HepG2 (cell line): ENCODE measurements around the gene VPS25. TPM values are rescaled to one million over a fixed set of nuclear protein-coding genes. Genes with fewer than 3 reads are reported as not detected.
A peak's percentile ranks its signal among the peaks of the same experiment; 100 is the strongest.

Experiments
- ARID2 ChIP-seq: sonication (generic); formaldehyde crosslinking; IDR thresholded peaks from 2 replicates; pipeline ENCODE4 v1.8.1; 2022; ENCODE audit warnings: mild to moderate bottlenecking, missing genetic modification reagents, borderline replicate concordance
- BORCS8-MEF2B ChIP-seq: sonication (generic); formaldehyde crosslinking; IDR thresholded peaks from 2 replicates; pipeline ENCODE4 v1.8.0; 2022; ENCODE audit warnings: mild to moderate bottlenecking, missing genetic modification reagents
- DMAP1 ChIP-seq: IDR thresholded peaks from 2 replicates; pipeline ENCODE4 v1.6.1; 2016
- FOXJ3 ChIP-seq: sonication (generic); formaldehyde crosslinking; IDR thresholded peaks from 2 replicates; pipeline ENCODE4 v1.4.0; 2020; ENCODE audit warnings: missing genetic modification reagents, mild to moderate bottlenecking, borderline replicate concordance
- FOXP1 ChIP-seq, 2 experiments: fragments of 450-650 bp in 1 of 2; IDR thresholded peaks; 2 replicates each; pipeline ENCODE4 v1.6.1; 2017 to 2018; ENCODE audit warnings: antibody characterized with exemption in 1 of 2
- HOXA3 ChIP-seq: sonication (generic); formaldehyde crosslinking; IDR thresholded peaks from 2 replicates; pipeline ENCODE4 v1.5.0; 2020; ENCODE audit warnings: missing genetic modification reagents
- NR2F2 ChIP-seq: IDR thresholded peaks from 2 replicates; pipeline ENCODE4 v1.6.1; 2012; ENCODE audit warnings: low read depth, inconsistent platforms, borderline replicate concordance
- POLR2A ChIP-seq, 2 experiments: IDR thresholded peaks; 2 replicates each; pipeline ENCODE4 v1.6.1; 2011; ENCODE audit warnings: low read depth in 2 of 2, low read length in 2 of 2, mild to moderate bottlenecking in 1 of 2, moderate library complexity in 1 of 2; ENCODE audit not compliant: insufficient read depth in 1 of 2
- POLR2G ChIP-seq: fragments of 200-400 bp; formaldehyde crosslinking; IDR thresholded peaks from 2 replicates; pipeline ENCODE4 v1.6.1; 2018; ENCODE audit warnings: mild to moderate bottlenecking, low read depth, low read length, moderate library complexity
- RBFOX2 ChIP-seq: fragments of 200-400 bp; formaldehyde crosslinking; IDR thresholded peaks from 2 replicates; pipeline ENCODE4 v1.6.1; 2017; ENCODE audit warnings: low read depth, mild to moderate bottlenecking, low read length
- SIN3A ChIP-seq: IDR thresholded peaks from 2 replicates; pipeline ENCODE4 v1.6.1; 2011; ENCODE audit warnings: low read depth, mild to moderate bottlenecking, control low read depth, low read length, borderline replicate concordance
- SNAI1 ChIP-seq: sonication (generic); formaldehyde crosslinking; IDR thresholded peaks from 2 replicates; pipeline ENCODE4 v1.5.0; 2020; ENCODE audit warnings: mild to moderate bottlenecking, missing genetic modification reagents, borderline replicate concordance
- ZC3H4 ChIP-seq: sonication (generic); formaldehyde crosslinking; IDR thresholded peaks from 2 replicates; pipeline ENCODE4 v1.4.0; 2020; ENCODE audit warnings: missing genetic modification reagents, borderline replicate concordance
- ZNF382 ChIP-seq: sonication (generic); formaldehyde crosslinking; IDR thresholded peaks from 2 replicates; pipeline ENCODE4 v1.5.0; 2020; ENCODE audit warnings: missing genetic modification reagents, mild to moderate bottlenecking, borderline replicate concordance
- ZNF44 ChIP-seq: sonication (generic); formaldehyde crosslinking; IDR thresholded peaks from 2 replicates; pipeline ENCODE4 v1.5.1; 2020; ENCODE audit warnings: mild to moderate bottlenecking, missing genetic modification reagents
- ZNF484 ChIP-seq: sonication (generic); formaldehyde crosslinking; IDR thresholded peaks from 2 replicates; pipeline ENCODE4 v1.5.1; 2020; ENCODE audit warnings: mild to moderate bottlenecking, low read depth, missing genetic modification reagents, borderline replicate concordance
- ZNF530 ChIP-seq: sonication (generic); formaldehyde crosslinking; IDR thresholded peaks from 2 replicates; pipeline ENCODE4 v1.5.0; 2020; ENCODE audit warnings: low read depth, mild to moderate bottlenecking, missing genetic modification reagents
- polyA plus RNA-seq, 8 experiments: library from polyadenylated mRNA; depleted of rRNA in 3 of 8; stranded (reverse) in 7 of 8; unstranded in 1 of 8; fragments of >200 nt; fragmentation: Illumina TruSeq in 4 of 8; extraction: Trizol in 4 of 8; gene quantifications; 2 replicates each; pipeline versions ENCODE4 v1.2.1 to v1.2.3, GENCODE V29; 2011 to 2016; ENCODE audit warnings: low read depth in 4 of 8, missing spikeins in 1 of 8, mixed read lengths in 1 of 8; ENCODE audit not compliant: insufficient read depth in 1 of 8
- total RNA-seq, 5 experiments: library from RNA; depleted of rRNA; stranded (reverse); fragments of >200 nt; fragmentation: Illumina TruSeq; extraction: Trizol; gene quantifications; 2 replicates each; pipeline ENCODE4 v1.2.3, GENCODE V29; 2016; ENCODE audit warnings: low read depth in 1 of 5
- TF ChIP-seq, protein P1 (sequence below): IDR thresholded peaks from 2 replicates; pipeline ENCODE4 v1.6.1; 2016; ENCODE audit warnings: low read depth
- TF ChIP-seq, protein P2 (sequence below): sonication (generic); formaldehyde crosslinking; IDR thresholded peaks from 2 replicates; pipeline ENCODE4 v1.4.0; 2020; ENCODE audit warnings: missing genetic modification reagents
- TF ChIP-seq, protein P3 (sequence below): sonication (generic); formaldehyde crosslinking; IDR thresholded peaks from 2 replicates; pipeline ENCODE4 v1.4.0; 2020; ENCODE audit warnings: missing genetic modification reagents, low read depth, mild to moderate bottlenecking, borderline replicate concordance
- TF ChIP-seq, protein P4 (sequence below): IDR thresholded peaks from 2 replicates; pipeline ENCODE4 v1.6.1; 2018; ENCODE audit warnings: missing genetic modification reagents
- TF ChIP-seq, protein P5 (sequence below), 2 experiments: sonication (generic) in 1 of 2; formaldehyde crosslinking in 1 of 2; IDR thresholded peaks; 2 replicates each; pipeline versions ENCODE4 v1.4.0 to v1.6.1; 2018 to 2020; ENCODE audit warnings: missing genetic modification reagents in 2 of 2, borderline replicate concordance in 1 of 2, low read depth in 1 of 2, mild to moderate bottlenecking in 1 of 2, missing biosample characterization in 1 of 2

The VPS25 gene
- total and polyA plus RNA-seq, 2 of the 13 experiments (the other 11 are each of a cell fraction or from before 2014, with no cell fraction given), result 161 to 249 TPM

DNA sequence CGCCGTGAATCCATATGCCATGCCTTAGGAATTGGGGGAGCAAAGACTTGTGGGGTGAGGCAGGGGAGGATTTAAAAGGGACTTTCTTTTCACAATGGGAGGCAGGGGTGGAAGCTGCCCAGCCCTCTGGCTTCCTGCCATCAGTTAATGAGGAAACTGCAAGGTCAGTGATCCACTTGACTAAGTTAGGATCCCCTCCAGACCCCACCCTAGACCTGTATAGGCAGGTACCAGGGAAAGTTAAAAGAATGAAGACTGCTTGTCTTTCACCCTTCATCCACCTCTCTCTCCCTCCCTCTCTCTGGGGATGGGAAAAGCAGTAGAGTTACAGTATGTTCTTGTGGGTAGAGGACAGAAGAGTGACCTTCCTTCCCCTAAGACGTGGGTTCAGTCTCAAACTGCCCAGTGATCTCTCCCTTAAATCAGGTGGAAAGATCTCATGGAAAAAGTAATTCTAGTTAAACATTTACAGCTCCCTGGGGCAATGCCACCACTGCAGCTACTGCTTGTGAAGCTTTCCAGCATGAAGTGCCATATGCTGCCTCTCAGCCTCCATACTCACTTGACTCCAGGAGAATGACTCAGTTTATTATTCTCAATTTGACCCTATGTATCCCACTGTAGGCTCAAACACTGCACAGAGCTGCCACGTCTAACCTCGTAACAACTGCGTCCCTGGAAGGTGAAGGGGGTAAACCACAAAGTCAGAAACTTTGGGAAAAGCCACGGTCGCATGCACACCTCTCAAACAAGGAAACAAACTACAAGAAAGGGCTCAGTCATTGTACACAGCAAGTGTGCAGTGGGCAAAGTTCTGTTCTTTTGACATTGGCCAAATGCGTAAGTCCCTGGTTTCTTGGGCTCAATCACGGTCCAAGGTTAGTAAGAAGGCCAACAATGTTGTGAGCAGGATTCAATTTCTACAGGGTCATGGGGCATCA, 24.1 kb downstream of the VPS25 start (continued):
- TF ChIP-seq, protein P1, sequence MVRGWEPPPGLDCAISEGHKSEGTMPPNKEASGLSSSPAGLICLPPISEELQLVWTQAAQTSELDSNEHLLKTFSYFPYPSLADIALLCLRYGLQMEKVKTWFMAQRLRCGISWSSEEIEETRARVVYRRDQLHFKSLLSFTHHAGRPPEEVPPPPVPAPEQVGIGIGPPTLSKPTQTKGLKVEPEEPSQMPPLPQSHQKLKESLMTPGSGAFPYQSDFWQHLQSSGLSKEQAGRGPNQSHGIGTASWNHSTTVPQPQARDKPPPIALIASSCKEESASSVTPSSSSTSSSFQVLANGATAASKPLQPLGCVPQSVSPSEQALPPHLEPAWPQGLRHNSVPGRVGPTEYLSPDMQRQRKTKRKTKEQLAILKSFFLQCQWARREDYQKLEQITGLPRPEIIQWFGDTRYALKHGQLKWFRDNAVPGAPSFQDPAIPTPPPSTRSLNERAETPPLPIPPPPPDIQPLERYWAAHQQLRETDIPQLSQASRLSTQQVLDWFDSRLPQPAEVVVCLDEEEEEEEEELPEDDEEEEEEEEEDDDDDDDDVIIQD (CRISPR knock-in tag), result no peak
- TF ChIP-seq, protein P2, sequence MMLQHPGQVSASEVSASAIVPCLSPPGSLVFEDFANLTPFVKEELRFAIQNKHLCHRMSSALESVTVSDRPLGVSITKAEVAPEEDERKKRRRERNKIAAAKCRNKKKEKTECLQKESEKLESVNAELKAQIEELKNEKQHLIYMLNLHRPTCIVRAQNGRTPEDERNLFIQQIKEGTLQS (CRISPR knock-in tag), result no peak
- TF ChIP-seq ZC3H4 (CRISPR knock-in tag) (0 out of 2 replicates have a peak, but pooled peaks have one; percentile 62), HOXA3 (CRISPR knock-in tag) (peak; percentile 73), ZNF530 (CRISPR knock-in tag) (no peak), DMAP1 (CRISPR knock-in tag) (0 out of 2 replicates have a peak, but pooled peaks have one; percentile 26), NR2F2 (0 out of 2 replicates have a peak, but pooled peaks have one; percentile 30), SIN3A (peak; percentile 42; the same call in 1 of the 2 replicates), ARID2 (CRISPR knock-in tag) (no peak), SNAI1 (CRISPR knock-in tag) (peak; percentile 18; the same call in 1 of the 2 replicates), BORCS8-MEF2B (CRISPR knock-in tag) (0 out of 2 replicates have a peak, but pooled peaks have one; percentile 27), ZNF382 (no peak), POLR2G (peak; percentile 81), FOXJ3 (CRISPR knock-in tag) (no peak), ZNF44 (0 out of 2 replicates have a peak, but pooled peaks have one; percentile 18), FOXP1 (IDR thresholded peaks at IDR 0.05) (no peak), FOXP1 (CRISPR knock-in tag; IDR thresholded peaks at IDR 0.05) (0 out of 2 replicates have a peak, but pooled peaks have one; percentile 27), POLR2A (IDR thresholded peaks at IDR 0.05; ENCODE audit: insufficient read depth in 1 of 2, low read depth in 2 of 2, low read length in 2 of 2) (peak; percentile 81 to 96), ZNF484 (CRISPR knock-in tag) (no peak), RBFOX2 (peak; percentile 48; the same call in 1 of the 2 replicates)
- TF ChIP-seq, protein P3, sequence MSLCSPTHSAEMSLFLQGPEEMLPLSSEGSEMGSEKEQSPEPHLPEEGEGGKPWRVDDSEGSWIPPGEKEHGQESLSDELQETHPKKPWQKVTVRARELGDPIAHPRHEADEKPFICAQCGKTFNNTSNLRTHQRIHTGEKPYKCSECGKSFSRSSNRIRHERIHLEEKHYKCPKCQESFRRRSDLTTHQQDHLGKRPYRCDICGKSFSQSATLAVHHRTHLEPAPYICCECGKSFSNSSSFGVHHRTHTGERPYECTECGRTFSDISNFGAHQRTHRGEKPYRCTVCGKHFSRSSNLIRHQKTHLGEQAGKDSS (CRISPR knock-in tag), result no peak
- TF ChIP-seq, protein P4, sequence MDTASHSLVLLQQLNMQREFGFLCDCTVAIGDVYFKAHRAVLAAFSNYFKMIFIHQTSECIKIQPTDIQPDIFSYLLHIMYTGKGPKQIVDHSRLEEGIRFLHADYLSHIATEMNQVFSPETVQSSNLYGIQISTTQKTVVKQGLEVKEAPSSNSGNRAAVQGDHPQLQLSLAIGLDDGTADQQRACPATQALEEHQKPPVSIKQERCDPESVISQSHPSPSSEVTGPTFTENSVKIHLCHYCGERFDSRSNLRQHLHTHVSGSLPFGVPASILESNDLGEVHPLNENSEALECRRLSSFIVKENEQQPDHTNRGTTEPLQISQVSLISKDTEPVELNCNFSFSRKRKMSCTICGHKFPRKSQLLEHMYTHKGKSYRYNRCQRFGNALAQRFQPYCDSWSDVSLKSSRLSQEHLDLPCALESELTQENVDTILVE (CRISPR knock-in tag), result no peak
- TF ChIP-seq, protein P5, sequence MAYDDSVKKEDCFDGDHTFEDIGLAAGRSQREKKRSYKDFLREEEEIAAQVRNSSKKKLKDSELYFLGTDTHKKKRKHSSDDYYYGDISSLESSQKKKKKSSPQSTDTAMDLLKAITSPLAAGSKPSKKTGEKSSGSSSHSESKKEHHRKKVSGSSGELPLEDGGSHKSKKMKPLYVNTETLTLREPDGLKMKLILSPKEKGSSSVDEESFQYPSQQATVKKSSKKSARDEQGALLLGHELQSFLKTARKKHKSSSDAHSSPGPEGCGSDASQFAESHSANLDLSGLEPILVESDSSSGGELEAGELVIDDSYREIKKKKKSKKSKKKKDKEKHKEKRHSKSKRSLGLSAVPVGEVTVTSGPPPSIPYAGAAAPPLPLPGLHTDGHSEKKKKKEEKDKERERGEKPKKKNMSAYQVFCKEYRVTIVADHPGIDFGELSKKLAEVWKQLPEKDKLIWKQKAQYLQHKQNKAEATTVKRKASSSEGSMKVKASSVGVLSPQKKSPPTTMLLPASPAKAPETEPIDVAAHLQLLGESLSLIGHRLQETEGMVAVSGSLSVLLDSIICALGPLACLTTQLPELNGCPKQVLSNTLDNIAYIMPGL (CRISPR knock-in tag; IDR thresholded peaks at IDR 0.05; ENCODE audit: borderline replicate concordance in 1 of 2, low read depth in 1 of 2), result peak in 1 of 2 experiments; percentile 1; a peak in 1 of 4 replicates
